ENCODE measurements around the gene EGLN2. TPM values are rescaled to one million over a fixed set of nuclear protein-coding genes. Genes with fewer than 3 reads are reported as not detected.

EGLN2 gene
- total RNA-seq, result 78.9 and 90.3 TPM in 2 replicates

DNA sequence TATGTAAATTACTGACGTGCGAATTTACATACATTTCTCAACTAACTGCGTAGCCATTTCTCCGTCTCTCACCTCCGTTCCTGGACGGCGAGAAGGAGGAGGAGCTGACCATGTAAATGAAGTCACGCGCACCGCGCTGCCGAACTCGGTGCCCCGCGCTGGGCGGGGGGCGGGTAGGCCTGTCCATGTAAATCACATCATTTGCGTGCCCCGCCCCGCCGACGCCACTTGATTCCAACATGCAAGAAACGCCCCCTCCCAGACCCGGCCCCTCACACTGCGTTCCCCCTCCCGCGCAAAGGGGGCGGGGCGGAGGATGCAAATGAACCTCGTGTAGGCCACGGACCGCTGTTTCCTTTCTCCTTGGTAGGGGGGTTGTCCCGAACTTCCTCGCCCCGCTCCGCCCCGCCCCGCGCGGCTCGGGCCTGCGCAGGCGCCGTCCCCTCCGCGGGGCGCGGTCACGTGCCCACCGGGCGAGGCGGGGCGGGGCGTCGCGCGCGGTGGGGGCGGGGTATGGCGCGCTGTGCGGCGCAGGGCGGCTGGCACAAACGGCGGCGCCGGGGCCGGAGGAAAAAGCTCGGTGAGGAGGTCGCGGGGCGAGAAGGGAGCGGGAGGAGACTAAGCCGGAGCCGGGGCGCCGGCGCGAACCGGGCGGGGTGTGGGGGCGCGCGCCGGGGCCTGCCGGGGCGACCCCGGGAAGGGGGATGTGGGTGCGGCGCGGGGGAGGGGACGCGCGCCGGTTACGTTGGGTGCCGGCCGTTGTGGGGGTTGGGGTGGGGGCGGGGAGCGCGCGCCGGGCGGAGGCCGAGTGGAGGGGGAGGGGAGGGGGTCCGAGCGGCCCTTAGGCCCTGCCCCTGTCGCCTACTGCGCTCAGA lies at the start of gene EGLN2:
Gene EGLN2 (plus strand): TSS at position 509 of the 875 bp plus-strand sequence. CDS start 1,382 bp downstream, outside the sequence.
- H3K4me3 ChIP-seq (ENCODE audit: low read depth, low read length), result peak within 1 kb of the TSS; percentile 95
- TF ChIP-seq CTCF (conservative IDR thresholded peaks at IDR 0.05; ENCODE audit: low read depth, low read length), result no peak
- DNase-seq (ENCODE audit: low read depth), result peak; percentile 82

GRCh38 chr19:40750058-40750873 lies 48.7 kb upstream of the EGLN2 start, which contains the start of gene ACTMAP:
ACTMAP (minus strand) TSS chr19:40750477; CDS start chr19:40749803, 674 bp downstream.
- no peak for TF ChIP-seq CTCF (conservative IDR thresholded peaks at IDR 0.05; ENCODE audit: low read depth, low read length)
- H3K4me3 ChIP-seq (ENCODE audit: low read depth, low read length), result peak within 1 kb of the TSS; percentile 74
- peak; percentile 98 for DNase-seq (ENCODE audit: low read depth)

- DNase-seq (ENCODE audit: low read depth), result peak; percentile 85
- H3K4me3 ChIP-seq (ENCODE audit: low read depth, low read length), result peak within 1 kb of the TSS; percentile 74
- no peak for TF ChIP-seq CTCF (conservative IDR thresholded peaks at IDR 0.05; ENCODE audit: low read depth, low read length)
Observed at GRCh38 chr19:40750874-40751537, 48.0 kb upstream of the EGLN2 start, which contains the start of gene SNRPA. SNRPA (plus strand) TSS chr19:40751203; CDS start chr19:40751409, 206 bp downstream.

DNA sequence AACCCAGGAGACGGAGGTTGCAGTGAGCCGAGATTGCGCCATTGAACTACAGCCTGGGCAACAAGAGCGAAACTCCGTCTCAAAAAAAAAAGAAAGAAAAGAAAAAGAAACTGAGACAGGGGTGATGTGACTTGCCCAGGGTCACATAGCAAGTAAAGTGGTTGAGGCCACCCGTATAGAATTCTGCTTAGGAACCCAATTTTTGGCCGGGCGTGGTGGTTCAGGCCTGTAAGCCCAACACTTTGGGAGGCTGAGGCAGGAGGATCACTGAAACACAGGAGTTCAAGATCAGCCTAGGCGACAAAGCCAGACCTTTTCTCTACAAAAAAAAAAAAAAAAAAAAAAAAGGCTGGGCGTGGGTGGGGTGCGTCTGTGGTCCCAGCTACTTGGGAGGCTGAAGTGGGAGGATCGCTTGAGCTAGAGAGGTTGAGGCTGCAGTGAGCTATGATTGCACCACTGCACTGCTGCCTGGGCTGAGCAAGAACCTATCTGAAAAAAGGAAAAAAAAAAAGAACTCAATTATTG lies 46.7 kb upstream of the EGLN2 start:
- no peak for DNase-seq (ENCODE audit: low read depth)
- TF ChIP-seq CTCF (conservative IDR thresholded peaks at IDR 0.05; ENCODE audit: low read depth, low read length), result no peak
- peak overlapping the region; percentile 74 for H3K4me3 ChIP-seq (ENCODE audit: low read depth, low read length)

DNA sequence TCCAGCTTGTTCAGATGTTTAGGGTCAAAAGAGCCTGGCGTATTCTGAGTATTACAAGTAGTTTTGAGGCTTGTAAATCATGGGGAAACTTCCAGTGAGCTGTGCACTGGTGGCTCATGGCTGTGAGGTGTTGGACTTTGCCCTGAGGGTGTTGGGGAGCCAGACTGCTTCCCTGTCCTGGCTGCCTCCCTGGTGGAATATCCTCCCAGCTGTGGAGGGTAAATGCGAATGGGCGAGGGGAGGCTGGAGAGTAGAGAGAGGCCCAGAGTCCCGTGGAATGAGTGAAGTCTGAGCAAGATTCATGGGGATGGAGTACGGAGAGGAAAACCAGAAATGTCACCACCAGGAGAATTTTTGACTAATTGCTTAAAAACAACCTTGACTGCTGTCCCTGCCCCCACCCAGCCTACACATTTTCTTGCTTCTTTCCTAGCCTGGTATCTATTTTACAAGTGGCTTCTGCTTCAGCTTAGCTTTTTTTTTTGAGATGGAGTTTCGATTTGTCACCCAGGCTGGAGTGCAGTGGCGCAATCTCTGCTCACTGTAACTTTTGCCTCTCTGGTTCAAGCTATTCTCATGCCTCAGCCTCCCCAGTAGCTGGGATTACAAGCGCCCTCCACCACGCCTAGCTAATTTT lies 44.3 kb upstream of the EGLN2 start:
- DNase-seq (ENCODE audit: low read depth), result no peak
- TF ChIP-seq CTCF (conservative IDR thresholded peaks at IDR 0.05; ENCODE audit: low read depth, low read length), result no peak
- peak overlapping the region; percentile 31 for H3K4me3 ChIP-seq (ENCODE audit: low read depth, low read length)

GRCh38 chr19:40755248-40755624 lies 43.8 kb upstream of the EGLN2 start:
- no peak for TF ChIP-seq CTCF (conservative IDR thresholded peaks at IDR 0.05; ENCODE audit: low read depth, low read length)
- no peak for DNase-seq (ENCODE audit: low read depth)
- no peak overlapping the region for H3K4me3 ChIP-seq (ENCODE audit: low read depth, low read length)
